Measurements from ENCODE around the gene ATP10A. TPM values are rescaled to one million over a fixed set of nuclear protein-coding genes. Genes with fewer than 3 reads are reported as not detected.

Gene ATP10A, protein sequence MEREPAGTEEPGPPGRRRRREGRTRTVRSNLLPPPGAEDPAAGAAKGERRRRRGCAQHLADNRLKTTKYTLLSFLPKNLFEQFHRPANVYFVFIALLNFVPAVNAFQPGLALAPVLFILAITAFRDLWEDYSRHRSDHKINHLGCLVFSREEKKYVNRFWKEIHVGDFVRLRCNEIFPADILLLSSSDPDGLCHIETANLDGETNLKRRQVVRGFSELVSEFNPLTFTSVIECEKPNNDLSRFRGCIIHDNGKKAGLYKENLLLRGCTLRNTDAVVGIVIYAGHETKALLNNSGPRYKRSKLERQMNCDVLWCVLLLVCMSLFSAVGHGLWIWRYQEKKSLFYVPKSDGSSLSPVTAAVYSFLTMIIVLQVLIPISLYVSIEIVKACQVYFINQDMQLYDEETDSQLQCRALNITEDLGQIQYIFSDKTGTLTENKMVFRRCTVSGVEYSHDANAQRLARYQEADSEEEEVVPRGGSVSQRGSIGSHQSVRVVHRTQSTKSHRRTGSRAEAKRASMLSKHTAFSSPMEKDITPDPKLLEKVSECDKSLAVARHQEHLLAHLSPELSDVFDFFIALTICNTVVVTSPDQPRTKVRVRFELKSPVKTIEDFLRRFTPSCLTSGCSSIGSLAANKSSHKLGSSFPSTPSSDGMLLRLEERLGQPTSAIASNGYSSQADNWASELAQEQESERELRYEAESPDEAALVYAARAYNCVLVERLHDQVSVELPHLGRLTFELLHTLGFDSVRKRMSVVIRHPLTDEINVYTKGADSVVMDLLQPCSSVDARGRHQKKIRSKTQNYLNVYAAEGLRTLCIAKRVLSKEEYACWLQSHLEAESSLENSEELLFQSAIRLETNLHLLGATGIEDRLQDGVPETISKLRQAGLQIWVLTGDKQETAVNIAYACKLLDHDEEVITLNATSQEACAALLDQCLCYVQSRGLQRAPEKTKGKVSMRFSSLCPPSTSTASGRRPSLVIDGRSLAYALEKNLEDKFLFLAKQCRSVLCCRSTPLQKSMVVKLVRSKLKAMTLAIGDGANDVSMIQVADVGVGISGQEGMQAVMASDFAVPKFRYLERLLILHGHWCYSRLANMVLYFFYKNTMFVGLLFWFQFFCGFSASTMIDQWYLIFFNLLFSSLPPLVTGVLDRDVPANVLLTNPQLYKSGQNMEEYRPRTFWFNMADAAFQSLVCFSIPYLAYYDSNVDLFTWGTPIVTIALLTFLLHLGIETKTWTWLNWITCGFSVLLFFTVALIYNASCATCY (N-terminal part only)
- 10.6 TPM for total RNA-seq

DNA sequence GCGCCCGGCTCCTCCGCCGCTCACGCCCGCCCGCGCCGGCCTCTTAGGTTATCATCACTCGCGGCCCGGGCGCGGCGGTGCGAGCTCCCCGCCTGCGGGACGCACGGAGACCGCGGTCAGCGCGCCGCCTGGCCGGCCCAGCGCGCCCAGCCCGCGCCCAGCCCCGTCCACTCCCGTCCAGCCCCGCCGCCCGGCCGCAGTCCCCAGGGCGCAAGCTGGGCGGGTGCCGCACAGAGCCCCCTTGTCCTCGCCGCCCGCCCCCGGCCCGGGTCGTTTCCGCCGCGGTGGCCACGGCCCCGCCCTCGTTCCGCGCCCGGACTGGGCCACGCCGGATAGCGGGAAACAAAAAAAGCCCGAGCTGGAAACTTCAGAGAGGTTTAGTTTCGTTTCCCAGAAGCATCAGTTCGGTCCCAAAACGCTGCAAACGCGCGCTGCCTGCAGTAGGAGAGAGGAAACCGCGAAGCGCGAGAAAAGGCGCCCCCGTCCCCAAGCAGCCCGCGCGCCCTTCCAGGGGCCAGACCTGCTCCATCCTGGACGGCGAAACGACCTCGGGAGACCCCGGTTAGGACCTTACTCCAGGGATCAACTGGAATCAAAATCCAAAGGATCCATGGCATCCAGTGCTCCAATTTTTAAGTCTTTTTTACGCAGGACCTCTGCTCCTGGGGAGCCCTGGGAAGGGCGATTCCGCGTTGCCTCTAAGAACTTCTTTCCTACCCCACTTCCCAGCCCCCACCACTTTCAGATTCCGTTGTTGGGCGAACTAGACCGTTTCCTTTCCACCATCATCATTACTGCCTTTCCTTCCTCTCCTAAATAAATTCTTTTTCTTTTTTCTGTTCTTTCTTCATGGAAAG lies at the start of gene ATP10A:
Gene ATP10A (minus strand): TSS at position 217 of the 857 bp plus-strand sequence. CDS start 231 bp downstream, outside the sequence.
- no peak for DNase-seq (ENCODE audit: low spot score)

DNA sequence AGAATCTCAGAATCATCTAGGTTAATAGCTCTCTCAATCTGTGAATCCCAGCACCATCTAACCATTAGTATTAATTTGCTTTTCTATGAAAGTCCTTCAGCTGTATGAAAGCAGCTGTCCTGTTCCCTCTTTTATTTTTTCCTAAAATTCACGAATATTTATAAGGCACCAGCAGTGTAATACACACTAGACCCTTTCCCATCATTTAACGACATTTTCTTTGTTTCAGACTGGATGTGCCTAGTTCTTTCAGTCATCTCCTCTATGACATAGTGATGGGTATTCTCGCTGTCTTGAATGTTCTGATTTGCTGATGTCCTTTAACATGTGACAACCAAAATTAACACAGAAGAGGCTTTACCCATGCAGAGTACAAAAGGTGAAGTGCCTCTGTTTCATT lies 48.9 kb upstream of the ATP10A start:
- no peak for DNase-seq (ENCODE audit: low spot score)

DNA sequence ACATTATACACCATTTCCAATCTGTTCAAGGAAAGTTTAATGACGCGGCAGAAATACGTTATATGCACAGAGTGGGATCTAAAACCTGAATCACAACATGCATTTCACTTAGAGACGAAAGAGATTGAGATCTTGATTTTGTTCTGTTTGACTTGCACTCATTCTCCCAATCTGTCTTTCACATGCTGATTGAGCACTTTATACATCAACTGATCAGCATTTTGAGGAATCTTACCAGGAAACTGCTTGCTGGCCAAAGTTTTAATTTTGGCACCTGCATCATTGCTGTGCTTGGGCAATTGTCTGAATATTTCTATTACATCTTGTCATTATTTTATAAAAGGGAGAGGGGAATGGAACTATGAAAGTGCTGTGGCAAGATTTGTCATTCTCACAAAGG lies 47.7 kb upstream of the ATP10A start:
- no peak for DNase-seq (ENCODE audit: low spot score)

DNA sequence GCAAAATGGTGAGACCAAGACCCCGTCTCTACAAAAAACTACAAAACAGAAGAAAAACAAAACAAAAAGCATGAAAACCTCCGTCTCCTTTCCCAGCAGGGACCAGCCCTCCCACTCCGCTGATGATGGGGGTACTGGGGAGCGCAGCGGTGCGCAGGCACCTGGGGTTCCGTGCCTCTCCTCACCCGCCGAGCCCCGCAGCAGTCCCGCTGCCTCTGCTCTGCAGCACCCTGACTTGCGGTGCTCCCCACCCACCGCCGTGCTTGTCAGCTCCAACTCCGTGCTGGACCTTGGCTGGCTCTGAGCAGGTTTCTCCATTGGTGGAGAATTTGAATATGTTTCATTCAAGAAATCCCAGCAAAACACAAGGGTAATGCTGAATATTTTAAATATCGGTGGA lies 46.7 kb upstream of the ATP10A start:
- DNase-seq (ENCODE audit: low spot score), result no peak

DNA sequence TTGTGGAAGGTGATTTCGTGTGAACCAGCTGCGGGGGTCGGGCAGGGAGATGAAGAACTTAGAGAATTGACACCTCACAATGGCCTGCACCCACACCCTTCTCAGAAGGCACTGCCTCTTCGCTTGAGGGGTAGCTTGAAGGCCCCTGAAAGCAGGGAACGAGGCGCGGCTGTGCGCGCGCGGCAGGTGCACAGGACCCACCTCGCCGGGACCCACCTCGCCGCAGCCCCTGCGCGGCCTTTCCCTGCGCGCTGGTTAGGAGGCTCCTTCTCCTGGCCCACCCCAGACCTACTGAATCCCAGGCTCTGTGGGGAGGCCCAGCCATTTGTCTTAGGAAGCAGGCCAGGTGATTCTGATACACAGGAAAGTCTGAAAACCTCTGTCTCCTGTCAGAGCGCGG lies 46.2 kb upstream of the ATP10A start:
- no peak for DNase-seq (ENCODE audit: low spot score)

DNA sequence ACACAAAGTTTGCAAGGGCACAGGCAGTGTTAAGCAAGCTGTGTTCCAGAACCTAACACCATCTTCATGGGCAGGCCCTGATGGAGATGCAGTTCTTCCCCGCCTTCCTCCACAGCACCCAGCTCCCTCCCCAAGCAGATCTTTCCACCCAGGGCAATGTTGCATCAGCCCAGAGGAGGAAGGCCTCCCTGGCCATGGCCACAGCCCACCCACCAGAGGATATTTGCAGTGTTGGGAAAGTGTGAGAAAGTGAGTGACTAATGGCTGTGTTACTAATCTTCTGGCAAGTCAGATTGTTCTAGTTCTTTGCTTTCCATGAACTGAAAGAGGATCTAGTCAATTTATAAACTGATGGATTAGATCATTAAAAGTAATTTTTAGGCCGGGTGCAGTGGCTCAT lies 42.0 kb upstream of the ATP10A start:
- no peak for DNase-seq (ENCODE audit: low spot score)

DNA sequence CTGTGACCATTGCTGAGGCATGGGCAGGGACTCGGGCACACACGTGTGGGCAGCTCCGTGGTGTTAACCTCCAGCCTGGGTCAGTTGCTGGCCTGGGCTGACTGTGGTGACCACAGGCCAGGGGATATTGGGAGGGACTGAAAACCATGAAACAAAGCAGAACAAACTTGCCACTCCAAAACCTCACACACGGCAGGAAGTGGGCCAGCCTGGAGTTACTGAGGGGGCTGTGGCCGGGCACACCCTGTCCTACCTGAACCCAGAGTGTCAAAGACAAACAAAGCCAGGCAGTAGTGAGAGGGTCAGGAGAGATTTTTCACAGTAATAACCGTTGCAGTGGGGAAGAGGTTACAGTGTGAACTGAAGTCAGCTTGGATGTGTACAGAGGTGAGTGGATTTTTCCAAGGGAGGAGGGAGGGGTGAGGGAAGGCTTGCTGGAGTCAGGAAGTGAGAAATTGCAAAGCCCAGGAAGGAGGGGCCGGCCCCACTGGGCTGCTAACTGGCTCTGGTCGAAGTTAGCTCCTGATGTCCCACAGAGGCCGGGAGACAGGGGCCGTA lies 40.0 kb upstream of the ATP10A start:
- no peak for DNase-seq (ENCODE audit: low spot score)

DNA sequence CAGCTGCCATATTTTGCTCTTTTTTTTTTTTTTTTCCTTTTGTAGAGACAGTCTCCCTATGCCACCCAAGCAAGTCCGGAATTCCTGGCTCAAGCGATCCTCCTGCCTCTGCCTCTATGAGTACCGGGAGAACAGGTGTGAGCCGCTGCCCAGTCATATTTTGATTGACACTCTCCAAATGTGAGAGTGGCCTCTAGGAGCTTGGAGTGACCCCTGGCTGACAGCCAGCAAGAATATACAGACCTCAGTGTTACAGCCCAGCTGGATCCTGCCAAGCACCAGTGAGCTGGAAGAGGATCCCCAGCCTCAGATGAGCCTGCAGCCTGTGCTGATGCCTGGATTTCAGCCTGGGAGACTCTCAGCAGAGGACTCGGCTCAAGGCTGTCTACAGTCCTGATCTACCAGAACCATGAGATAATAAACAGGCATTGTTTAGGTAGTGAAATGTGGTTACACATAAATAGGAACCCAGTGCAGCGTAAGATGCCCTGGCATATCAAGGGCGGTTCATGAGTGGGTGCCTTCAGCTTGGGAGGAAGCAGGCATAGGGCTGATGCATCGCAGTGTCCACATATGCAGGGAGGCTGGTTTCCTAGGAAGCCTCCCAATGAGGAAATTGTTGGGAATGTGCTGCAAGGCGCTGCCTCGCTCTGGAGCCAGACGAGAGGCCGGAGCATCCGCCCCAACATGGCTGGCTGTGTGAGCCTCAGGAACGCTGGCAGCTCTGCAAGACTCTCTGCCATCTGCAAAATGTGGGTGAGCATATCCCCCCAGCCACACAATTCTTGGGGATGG lies 38.9 kb upstream of the ATP10A start:
- DNase-seq (ENCODE audit: low spot score), result no peak

DNA sequence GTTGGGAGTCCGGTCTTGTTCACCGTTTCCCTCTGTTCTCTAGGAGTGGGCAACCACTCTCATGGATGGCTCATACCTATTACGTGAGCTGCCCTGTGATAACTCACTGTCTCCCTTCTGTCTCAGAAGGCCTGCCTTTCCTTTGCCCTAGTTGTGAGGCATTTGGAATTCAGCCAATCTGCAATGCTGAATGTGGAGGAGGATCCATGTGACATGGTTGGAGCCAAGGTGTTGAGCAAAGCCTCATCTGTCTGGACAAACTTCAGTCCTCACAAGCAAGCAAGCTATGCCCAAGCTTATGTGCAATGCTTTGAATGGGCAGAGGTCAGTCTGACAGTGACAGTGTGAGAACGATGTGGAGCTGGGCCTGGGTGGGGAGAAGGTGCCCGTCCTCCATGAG lies 37.8 kb upstream of the ATP10A start:
- DNase-seq (ENCODE audit: low spot score), result no peak

DNA sequence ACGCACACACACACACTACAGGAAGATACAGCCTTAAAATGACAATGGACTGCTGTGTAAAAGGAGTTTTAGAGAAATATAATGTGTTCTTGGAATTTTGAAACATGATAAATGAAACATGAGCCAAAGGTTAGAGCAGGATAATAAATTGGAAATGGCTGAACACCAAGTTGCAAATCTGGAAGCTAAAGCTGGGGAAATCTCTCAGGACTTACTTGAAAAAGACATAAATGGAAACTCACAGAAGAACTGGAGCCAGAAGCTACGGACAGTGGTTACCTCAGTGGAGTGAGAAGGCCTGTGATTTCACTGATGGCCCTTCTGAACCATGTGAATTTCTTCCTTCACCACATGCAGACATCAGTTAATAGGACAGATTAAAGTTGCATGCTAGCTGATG lies 37.3 kb upstream of the ATP10A start:
- no peak for DNase-seq (ENCODE audit: low spot score)

DNA sequence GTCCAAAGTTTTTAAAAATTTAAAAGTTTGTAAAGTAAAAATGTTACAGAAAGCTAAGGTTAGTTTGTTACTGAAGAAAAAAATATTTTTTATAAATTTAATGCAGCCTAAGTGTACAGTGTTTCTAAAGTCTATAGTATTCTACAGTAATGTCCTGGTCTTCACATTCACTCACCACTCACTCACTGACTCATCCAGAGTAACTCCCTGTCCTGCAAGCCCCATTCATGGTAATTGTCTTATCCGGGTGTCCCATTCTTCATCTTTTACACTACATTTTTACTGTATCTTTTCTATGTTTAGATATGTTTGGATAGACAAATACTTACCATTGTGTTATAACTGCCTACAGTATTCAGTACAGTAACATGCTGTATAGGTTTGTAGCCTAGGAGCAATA lies 36.7 kb upstream of the ATP10A start:
- DNase-seq (ENCODE audit: low spot score), result no peak

DNA sequence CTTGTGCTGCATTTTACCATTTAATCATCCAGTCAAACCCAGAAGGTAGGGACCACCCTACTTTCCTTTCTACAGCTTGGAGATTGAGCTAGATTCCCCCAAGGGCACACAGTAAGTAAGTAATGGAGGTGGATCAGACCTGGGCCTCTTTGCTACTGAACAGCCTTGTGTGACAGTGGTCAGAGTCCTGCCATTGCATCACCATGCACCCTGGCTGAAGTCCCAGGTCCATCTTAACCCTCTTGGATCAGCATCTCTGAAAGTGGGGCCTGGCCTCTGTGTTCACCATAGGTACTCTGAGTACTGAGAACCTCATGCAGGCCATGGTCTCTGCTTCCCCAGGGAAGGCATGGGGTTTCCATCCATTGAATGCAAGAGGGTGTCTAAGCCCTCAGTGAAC lies 34.5 kb upstream of the ATP10A start:
- no peak for DNase-seq (ENCODE audit: low spot score)

DNA sequence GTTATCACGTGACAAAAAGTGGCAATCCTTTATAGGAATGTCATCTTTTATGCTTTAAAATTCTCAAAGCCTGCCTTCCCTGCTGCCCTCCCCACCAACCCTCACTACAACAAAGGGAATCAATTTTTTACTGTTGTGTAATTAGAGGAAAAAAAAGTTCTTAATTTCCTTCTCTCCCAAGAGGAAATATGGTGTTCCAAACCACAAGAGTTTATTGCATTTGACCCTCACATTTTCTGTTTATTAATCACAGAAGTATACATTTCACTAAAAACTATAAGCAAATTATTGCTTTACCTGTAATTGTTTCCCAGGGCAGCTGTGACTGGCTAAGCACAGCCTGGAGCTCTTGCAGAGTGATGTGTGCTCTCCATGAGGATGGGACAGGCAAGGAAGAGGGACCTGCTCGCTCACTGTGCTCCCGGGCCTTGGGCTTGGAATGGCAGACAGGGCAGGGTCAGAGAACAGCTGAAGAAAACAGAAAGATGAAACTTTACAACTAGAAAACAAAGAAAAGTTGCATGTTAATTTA lies 31.3 kb upstream of the ATP10A start:
- DNase-seq (ENCODE audit: low spot score), result no peak

DNA sequence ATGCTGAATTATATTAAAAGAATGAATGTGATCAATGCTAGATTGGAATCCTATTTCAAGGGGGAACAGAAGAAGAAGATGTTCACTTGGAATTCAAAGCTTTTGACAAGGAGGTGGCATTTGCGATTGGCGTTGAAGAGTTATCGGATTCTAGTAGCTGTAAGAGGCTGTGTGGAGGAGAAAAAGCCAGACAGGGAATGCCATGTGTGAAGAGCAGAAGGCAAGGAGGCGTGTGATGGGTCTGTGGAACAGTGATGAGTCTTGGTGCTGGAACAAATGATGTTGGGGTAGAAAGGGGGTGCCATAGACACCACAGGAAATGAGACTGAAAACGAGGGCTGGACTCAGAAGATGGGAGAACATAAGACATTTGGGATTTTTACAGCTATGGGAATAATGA lies 30.5 kb upstream of the ATP10A start:
- DNase-seq (ENCODE audit: low spot score), result no peak

DNA sequence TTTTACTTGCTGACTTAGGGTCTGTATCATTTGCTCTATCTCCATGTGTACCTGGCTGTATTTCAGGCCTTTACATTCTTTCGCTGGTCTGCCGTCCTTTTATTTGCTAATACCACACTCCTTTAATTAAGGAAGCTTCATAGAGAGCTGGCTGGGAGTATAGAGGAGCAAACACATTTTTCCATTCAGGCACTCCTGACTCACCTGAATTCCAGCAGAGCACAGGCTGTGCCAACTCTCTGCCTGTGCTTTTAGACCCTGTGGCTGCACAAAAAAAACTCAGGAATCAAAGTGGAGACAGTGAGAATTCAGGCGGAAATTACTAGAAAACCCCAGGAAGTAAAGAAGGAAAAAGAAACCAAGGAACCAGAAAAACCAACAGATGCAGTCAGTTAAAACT lies 29.0 kb upstream of the ATP10A start:
- DNase-seq (ENCODE audit: low spot score), result no peak

DNA sequence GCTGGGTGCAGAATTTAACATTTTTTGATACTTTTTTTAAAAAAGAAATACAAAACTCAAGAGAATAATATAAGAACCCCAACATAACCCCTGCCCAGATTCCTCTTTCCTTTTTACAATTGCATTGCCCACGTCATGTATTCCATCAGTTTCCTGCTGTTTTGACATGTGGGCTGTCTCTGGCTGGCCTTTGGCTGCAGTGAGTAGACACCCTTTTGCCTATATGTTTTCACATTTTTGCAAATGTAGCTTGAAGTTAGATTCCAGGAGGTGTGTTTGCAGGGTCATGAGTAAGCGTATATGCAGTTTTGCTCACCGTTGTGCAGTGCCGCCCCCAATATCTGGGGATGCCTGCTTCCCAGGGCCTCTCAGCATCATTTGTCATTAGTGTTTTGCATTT lies 28.0 kb upstream of the ATP10A start:
- DNase-seq (ENCODE audit: low spot score), result no peak

DNA sequence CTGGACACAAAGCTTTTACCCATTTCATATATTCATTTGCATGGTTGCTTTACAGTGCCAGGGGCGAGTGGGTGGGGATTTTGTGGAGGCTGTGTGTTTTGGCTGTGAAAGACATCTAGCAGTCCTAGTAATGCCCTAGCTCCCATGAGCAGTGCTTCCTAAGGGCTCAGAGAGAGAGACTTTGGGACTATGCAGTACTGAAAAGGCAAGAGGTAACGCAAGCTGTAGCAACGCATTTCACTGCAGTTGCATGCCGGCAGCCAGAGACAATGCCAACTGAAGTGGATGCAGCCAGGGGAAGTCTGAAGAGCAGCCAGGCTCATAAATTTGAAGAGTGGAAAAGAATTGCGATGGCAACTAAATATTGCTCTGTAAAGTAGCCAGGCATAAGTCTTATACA lies 27.4 kb upstream of the ATP10A start:
- DNase-seq (ENCODE audit: low spot score), result peak; percentile 60

DNA sequence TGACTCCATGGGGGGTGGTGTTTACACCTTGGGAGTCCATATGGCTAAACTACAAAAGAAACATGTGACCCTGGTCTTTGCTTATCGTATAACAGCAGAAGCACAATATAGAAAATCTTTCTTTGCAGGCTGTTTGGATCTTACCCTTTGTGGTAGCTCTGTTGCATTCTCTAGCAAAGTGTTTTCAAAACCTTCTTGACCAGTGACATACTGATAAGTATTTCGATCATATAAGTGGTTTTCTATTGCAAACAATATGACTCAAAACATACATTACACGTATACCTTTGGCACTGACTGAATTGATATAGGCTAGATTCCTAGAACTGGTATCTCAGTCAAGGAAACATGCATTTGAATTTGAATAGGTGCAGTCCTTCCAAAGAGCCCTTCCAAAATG lies 24.7 kb upstream of the ATP10A start:
- DNase-seq (ENCODE audit: low spot score), result no peak

DNA sequence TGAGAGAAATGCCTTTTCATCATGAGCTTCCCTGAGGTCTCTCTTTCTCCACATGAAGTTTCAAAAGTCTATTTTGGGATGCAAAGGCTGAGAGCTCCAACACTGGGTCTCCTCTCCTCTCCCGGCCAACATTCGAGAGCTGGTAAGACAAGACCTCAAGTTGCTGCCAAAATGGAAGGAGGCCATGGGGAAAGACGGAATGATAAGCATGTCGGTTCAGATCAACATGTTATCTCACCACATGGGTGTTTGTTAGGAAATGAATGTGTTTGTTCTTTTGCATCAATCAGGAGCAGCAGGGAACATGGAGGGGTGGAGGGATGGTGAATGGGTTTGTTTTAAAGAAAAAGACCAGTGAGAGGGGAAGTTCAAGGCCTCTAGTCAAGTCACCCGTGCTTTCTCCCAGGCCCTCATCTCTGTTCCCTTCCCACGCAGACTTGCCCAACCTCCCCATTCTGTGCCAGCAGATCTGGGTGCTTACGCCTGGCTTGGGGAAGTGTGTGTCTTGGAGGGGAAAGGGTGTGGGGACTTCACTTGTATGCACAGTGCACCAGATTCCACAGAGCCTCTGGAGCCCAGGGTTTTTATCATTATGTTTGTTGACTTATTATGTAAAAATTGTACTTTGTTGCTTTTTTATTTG lies 23.5 kb upstream of the ATP10A start:
- DNase-seq (ENCODE audit: low spot score), result no peak
